ENCODE results near the gene GPR68.

DNA sequence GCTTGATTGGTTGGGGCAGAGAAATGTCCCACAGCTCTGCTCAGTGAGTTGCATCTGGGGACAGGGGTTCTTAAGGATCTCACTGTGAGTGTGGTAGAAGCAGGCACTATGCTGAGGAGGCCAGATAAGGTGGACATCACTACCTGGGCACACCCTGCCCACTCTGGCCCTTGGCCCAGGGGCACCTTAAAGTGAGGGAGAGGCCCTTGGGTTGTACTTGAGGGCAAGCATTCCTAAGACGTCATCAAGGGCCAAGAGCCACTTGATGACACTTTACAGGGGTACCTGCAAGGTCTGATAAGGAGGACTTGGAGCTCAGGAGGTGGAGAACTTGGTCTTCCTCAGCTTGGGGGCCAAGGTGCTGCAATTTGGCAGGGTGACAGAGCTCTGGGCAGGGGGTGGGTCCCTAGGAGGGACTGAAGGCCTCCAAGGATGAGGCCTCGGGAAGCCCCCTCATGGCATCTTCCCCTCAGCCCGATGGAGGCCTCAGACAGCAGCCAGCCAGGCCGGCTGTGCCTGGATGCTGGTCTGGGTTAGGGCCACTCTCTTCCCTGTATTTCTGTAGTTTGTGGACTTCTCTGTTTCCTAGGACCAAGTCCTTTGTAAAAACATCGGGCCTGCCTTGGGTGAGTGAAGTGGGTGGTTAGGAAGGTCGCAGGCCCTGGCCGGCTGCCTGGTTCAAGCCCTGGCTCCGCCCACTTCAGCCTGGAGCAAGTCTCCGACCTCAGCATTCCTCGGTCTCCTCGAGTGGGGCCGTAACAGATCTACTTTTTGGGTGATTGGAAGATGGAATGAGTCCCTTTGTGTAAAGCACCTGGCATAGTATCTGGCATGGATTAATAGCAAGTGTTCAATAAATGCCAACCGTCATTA lies 24.8 kb downstream of the GPR68 start:
- TF ChIP-seq POLR2A (IDR thresholded peaks at IDR 0.05), result no peak
- TF ChIP-seq, protein P1, sequence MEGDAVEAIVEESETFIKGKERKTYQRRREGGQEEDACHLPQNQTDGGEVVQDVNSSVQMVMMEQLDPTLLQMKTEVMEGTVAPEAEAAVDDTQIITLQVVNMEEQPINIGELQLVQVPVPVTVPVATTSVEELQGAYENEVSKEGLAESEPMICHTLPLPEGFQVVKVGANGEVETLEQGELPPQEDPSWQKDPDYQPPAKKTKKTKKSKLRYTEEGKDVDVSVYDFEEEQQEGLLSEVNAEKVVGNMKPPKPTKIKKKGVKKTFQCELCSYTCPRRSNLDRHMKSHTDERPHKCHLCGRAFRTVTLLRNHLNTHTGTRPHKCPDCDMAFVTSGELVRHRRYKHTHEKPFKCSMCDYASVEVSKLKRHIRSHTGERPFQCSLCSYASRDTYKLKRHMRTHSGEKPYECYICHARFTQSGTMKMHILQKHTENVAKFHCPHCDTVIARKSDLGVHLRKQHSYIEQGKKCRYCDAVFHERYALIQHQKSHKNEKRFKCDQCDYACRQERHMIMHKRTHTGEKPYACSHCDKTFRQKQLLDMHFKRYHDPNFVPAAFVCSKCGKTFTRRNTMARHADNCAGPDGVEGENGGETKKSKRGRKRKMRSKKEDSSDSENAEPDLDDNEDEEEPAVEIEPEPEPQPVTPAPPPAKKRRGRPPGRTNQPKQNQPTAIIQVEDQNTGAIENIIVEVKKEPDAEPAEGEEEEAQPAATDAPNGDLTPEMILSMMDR (IDR thresholded peaks at IDR 0.05), result no peak
